Stimulated activated CD4-positive, alpha-beta T cell treated with anti-CD3 and anti-CD28 coated beads, Interleukin-15, amount 100 ng/mL, for 1 hour (primary cell): ENCODE data around the gene VSTM2L.
"Not testable (repeated sequence)": the region's sequence is repeated elsewhere in the genome, so short reads cannot be mapped to it uniquely, and the experiment has no call there.

Source experiments
- DNase-seq, 2 donors: peaks; one replicate each; pipeline ENCODE4 v3.0.0-alpha.2; 2020; ENCODE audit warnings: low read depth in 1 of 2, low spot score in 1 of 2

The VSTM2L gene

DNA sequence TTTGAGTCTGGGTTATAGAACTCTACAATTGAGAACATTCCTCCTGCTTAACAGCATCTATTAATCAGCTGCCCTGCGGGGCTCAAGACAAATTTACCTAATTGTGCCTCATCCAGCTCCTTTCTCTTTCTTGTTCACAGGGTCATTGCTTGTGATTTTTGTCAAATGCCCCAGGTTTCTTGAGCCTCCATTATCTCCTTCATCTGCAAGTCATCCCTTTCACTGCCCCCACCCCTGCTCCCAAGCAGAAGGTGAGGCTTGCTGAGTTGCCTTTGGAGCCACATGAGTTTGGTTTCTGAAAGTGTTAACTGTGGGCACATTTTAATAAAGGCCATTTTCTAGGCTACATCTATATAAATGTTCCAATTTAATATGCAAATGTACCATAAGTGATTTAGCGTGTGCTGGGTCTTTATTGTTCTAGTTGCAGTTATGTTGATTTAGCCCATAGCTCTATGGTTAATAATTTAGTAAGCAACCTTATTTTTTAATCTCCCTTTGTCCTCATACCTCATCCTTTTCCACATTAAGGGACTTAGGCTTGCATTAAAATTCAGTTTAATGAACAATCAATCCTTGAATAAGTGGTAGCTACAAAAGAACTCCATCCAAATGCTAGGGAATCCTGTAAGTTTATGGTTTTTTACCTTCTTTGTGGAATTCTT lies 56.1 kb downstream of the VSTM2L start:
- no peak for DNase-seq

DNA sequence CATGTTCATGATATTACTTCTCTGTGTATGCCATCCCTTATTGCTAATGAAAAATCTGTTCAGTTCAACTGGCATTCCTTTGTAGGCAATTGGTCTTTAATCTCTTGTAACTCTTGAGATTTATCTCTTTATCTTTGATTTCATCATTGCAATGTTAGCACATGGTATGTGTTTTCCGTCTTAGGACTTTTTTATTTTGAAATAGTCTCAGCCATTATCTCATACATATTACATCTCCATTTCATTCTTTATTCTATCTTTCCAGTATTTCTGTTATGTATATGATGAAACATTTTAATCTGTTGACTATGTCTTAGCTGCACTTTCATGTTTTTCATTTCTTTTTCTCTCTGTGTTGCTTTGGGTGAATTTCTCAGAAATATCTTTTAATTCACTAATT lies 58.1 kb downstream of the VSTM2L start:
- DNase-seq = no peak

DNA sequence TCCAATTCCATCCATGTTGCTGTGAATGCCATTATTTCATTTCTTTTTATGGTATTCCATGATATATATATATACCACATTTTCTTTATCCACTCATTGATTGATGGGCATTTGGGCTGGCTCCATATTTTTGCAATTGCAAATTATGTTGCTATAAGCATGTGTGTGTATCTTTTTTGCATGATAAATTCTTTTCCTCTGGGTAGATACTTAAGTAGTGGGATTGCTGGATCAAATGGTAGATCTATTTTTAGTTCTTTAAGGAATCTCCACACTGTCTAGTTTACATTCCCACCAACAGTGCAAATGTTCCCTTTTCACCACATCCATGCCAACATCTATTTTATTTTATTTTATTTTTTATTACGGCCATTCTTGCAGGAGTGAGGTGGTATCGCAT lies 60.6 kb downstream of the VSTM2L start:
- not testable (repeated sequence) for DNase-seq

DNA sequence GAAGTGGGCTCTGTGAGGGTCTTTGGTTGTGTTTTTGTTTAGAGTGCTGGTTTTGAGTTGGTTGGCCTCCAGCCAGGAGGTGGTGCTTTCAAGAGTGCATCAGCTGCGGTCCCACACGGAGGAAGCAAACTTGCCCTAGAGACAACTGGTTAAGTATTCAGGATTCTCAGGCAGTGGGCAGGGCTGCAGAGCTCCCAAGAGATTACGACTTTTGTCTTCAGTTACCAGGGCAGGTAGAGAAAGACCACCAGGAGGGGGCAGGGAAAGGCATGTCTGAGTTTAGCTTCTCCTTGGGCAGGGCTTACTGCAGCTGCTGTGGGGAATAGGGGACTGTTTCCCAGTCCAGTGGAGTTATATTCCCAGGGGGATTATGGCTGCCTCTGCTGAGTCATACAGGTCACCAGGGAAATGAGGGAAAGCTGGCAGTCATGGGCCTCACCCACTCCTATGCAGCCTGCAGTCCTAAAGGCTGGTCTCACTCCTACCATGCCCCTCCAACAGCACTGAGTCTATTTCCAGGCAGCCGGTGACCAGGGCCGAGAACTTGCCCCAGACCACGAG lies 66.0 kb downstream of the VSTM2L start:
- DNase-seq = no peak

DNA sequence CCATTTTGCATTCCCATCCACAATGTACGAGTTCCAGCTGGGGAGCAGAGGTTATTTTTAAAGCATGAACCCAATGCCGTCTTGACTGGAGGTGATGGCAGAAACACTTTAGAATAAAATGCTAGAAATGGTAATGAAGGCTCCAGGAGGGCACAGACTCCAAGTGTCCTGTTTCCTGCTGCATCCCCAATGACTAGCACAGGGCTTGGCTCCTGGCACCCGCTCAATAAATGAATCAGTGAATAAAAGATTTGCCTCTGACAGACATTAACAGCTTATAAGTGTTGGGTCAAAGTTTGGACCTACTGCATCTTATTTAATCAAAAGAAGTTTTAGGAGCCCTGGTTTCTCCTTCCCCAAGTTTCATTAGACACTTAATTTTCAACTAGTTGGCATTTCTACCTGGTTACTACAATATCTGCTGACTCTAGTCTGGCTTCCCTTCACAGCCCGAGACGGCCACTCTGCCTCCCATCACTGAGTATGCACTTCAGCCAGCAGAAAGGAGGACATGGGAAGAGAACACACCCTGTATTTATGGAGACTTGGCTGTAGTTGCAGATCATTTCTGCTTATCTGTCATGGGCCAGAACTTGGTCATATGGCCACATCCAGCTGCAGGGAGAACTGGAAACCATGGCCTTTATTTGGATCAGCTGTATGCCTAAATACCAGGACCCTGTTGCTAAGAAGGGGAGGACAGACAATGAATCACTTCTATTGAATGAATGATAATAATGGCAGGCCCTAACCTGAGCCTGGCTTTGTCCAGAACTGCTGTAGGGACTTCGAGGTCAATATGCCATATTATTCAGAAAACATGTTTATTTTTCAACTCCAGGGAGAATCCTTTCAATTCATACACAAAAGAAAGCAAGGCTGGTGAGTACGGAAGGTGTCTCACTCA lies 67.3 kb downstream of the VSTM2L start:
- no peak for DNase-seq

DNA sequence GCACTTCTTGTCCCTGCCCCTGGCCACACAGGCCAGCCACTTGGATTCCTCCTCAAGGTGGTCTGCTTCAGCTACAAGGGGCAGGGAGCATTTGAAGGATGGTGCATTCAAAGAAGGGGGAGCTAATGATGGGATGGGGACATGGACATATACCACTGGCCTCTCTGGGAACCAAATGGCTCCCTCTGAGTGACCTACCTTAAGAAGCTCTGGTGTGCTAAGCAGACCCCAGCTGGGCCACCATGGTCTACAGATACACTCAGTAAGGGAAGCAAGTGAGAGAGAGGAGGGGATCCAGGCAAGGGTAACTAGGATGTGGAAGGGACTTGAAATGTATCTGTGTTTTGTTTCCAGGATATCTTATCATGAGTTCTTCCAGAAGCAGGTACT lies 67.9 kb downstream of the VSTM2L start:
- DNase-seq = no peak

DNA sequence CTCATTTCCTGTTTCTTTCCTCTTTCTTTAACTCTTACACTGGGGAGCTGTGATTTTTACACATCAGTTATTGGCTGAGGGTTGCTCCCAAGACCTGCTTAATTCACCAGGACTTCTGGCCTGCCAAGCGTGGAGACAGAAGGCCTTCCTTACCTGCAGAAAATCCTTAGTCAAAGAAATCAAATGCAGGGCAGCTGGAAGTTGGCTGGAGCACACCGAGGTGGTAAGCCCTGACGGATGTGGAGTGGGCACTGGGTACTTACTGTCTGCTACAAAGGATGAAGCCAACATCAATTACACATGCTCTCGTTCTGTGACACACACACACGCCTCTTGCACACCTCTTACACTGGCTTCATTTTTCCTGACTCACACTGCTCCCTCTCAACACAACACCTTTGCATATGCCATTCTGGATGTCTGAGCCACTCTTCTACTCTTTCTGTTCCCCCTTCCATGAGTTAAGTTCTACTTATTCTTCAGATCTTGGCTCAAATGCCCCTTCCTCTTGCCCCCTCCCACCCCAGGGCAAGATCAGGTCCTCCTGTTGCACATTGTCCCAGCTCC lies 68.7 kb downstream of the VSTM2L start:
- DNase-seq = no peak

DNA sequence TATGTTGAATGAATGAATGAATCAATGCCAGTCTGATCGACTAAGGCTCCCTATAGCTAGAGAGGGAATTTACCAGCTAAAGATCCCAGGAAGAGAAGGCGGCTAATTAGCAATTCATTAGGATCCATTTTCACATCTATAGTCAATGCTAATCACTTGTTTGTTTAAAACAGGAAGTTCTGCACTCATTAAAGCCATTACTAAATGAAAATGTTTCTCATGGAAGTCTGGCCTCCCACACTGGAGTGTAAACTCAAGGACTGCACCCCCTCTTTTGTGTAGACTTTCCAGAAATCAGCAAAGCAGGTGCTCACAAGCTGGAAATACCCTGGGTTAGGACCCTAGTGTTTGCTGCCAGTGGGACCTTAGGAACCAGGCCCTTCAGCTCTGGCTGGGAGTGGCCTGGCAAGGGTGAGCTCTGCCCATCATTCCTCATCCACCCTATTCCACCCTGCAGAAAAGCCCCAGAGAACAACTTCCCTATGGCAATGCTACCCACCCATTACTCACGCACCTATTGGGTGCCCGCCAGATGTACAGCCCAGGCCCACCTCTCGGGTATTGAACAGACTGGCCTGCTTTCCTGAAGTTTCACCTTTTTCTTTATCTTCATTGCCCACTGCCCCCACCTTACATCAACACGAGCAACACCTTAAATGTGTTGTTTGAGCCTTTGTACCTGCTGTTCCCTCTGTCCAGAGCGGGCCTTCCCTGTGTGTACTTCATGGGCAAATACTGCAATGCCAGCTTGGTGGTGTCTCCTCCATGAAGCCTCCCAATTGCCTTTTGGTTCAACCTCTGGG lies 69.5 kb downstream of the VSTM2L start:
- no peak for DNase-seq

DNA sequence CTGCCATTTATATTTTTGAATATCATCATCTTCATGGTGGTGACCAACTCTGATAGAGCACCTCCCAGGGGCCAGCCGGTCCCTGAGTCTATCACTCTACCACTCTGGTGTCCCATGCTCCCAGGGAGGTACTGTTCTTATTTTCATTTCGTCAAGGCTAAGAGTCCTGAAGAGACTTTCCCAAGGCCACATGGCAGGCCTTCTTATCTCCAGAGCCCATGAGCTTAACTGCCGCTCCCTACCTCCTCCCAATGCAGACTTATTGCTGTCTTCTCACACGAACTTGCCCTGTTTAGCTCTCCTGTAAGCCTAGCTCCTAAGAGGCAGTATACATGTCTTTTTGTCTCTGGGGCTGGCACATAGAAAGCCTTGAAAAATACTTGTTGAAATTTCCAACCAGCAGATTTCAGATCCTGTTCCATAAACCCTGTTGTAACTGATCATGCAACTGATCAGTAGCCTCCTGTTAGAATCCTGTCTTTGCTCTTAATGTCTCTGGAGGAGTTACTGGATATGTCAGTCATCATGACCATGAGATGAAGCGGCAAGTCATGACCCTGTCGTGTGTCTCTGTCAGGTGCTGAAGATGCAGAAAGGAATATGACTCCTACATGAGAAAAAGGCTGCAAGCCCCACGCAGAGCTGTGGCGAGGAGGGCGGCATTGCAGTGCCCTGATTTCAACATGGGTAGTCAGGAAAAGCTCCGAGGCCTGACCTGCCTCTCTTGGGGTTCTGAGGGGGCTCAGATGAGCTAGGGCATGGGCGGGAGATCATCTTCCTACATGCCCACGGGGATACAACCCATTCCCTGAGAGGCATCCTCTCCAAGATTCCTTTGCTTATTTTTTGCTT lies 70.4 kb downstream of the VSTM2L start:
- DNase-seq = no peak

DNA sequence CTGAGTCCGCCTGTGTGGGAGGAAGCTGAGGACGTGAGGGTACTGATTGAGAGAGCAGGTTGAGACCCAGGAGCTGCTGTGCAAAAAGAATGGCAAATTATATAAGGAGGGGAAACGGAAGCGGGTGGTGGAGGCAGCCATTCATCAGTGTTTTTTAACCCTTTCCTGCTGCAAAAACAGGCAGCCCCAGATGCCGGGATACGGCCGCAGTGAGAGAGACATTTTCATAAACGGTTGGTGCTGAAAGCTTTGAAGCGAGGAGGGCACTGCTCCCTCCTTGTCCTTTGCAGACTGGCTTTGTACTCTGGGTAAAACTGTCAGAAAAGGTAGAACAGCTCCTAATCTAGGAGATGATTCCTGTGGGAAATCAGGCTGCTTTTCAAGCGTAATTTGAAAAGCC lies 74.0 kb downstream of the VSTM2L start:
- no peak for DNase-seq

DNA sequence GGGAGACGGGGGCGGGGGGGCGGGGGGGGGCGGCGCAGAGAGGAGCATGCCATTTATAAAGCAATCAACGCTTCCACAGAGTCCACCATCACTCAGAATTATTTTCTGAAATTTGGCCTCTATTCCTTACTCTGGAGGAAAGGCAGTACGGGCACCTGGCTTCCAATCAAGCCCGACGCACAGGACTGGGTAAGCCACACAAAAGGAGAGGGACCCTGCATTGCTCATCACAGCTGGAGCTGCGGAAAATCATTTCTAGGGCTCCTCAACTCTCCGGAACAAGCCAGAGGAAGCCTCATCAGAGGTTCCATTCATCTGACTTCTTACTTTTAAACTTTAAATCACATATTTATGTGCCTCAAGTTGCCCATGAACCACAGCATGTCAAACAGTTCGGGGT lies 74.4 kb downstream of the VSTM2L start:
- no peak for DNase-seq

DNA sequence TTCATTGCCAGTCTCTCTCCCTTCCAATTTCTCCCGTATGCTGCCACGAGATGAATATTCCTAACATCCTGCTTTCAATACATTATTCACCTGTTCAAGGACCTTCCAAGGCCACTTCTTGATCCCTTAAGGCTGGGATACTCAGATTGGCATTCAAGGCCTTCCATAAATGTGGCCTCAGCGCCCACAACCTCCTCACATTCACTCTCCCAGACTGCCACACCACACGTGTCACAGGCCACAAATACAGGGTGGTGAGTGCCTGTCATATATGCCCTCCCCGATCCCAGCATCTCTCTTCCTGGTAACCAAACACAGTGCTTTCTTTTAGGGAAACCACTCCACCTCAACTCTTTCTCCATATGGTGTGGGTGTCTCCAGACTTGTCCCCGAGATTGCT lies 74.9 kb downstream of the VSTM2L start:
- DNase-seq = no peak

DNA sequence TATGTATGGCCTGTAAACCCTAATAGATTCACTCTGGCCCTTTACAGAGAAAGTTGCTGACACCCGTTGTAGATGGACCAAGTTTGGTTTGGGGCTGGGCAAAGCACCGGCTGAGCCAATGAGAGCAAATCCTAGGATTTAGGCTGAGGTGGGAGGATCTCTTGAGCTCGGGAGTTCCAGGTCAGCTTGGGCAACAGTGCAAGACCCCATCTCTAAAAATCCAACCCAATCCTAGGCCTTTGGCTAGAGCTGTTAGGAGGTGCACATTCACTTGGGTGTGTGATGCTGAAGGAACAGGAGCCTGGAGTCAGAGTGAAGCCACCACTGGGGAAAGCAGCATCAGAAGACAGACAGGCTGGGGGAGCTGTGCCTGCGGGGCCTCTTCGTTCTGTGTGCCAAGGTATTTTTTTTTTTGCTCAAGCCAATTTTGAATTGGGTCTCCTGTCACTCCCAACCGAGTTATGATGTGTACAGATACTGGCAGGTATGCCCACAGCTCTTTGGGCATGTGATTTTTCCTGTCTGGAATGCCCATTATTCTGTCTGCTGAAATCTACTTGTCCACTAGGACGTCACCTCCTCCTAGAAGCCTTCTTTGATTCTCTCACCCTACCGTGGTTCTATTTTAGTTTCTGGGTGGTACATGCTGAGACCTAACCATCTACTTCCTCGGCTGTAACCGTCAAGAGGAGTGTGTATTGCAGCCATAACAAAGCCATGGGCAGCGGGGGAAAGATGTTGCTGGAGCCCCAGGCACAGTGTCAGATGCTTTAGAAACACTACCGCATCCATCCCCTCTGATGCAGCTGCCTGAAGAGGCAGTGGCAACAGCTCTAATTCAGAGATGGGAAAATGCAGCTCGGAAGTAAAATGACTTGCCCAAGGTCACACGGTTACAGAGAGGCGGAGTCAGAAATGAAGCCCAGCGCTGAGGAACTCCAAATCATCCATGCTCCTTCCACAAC lies 76.4 kb downstream of the VSTM2L start:
- no peak for DNase-seq

DNA sequence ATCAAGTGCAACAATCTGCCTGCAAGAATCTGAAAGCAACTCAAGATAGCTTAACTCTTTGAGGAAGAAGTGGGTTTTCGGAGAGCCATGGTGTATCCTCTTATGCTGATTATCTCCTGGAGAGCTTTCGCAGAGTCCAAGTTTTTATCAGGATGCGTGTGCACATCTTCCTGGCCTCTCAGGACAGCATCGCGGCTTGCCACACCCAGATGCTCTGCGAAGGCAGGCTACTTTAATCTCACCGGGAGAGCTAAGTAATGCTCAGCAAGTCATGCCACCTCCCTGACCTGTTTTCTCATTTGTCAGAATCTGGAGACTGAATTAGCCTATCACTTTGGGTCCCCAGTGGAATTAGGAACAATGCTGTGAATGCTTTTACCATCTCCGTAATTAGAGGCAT lies 77.5 kb downstream of the VSTM2L start:
- DNase-seq = no peak

DNA sequence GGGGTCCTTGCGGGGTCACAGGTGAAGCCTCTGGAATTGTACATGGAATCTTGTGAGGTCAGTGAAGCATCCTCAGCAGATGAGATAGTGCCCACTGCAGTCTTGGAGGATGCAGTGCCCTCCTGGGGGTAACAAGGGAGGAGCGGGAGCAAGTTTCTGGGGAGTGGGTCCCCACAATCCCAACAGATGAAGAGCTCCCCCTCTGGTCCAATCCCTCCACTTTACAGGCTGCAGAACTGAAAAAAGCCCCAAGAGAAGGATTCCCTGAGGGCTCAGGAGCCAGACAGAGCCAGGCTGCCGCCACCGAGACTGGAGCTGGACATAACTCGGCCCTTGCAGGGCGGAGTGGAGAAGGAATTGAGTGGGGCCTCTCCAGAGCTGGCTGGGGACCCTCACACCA lies 77.9 kb downstream of the VSTM2L start:
- DNase-seq = no peak

DNA sequence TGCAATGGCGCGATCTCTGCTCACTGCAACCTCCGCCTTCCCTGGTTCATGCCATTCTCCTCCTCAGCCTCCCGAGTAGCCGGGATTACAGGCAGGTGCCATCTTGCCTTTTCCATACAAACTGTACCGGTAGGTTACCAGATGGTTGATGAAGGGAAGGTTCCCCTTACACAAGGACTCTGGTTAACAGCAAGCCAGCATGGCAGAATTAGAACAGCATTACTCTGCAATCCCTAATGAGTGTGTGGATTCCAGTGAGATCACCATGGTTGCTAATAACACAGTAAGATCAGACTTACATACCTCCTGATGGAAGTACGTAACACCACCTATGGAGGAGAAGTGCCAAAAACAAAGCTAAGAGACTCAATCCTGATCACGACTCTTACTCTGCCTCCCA lies 78.6 kb downstream of the VSTM2L start:
- DNase-seq = no peak

DNA sequence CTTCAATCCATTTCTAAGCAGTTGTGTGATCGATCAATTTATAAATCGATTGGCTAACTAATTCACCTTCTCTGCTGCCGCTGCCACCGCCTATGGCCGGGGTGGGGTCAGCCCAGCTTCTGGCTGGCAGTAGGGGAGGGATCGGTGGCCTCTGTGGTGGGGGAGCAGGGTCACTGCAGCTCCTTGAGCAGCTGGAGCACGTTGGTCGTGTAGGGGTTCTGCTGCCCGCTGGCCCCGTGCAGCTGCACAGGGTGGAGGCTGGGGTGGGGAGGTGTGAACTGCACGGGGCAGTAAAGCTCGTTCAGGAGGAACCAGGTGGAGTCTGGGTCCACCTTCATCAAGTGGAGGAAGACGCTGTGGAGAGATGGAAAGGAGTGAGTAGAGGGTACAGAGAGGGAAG lies 80.4 kb downstream of the VSTM2L start:
- DNase-seq = no peak

DNA sequence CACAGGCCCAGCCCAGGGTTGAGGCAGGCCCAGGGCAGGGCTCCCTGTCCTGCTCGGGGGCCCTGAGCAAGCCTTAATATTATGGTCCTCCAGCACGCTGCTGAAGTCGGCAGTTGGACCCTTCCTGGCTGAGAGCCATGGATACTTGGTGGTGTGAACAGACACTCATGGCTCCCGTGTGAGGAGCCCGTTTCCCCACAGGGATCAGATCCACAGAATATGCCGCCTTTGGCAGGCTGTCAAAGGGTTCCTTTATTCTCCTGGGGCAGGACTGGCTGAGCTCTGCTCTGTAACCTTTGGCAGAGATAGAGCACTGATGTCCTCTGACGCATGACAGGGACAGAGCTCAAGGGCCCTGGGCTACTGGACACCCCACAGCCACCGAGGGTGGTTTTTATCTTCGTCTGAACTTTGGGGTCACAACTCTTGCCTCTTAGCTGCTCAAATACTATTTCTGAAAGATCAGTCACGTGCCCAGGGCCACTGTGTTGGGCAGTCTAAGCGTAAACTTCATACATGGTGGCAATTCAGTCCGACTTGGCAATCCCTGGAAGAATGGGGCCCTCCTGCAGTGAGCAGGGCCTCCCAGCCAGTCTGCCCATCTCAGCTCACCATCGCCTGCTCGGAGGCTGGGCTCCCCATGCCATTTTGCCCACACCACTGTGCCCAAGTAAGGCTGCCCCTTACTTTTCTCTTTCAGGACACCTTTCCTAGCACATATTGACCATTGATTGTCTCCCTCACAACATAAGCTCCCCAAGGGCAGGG lies 81.3 kb downstream of the VSTM2L start:
- no peak for DNase-seq
